Body of pancreas (tissue), 4 donors: ENCODE measurements around the gene OR6M1.

Experiments used
- CTCF ChIP-seq, 7 experiments: fragments of 450-650 bp in 4 of 7; fragments of 200-600 bp in 3 of 7; sonication (generic) in 3 of 7; IDR thresholded peaks; one replicate each; pipeline ENCODE4 v1.5.1; 2016 to 2019; ENCODE audit warnings: antibody characterized with exemption in 7 of 7
- POLR2A ChIP-seq, 3 donors: fragments of 450-650 bp; IDR thresholded peaks; one replicate each; pipeline ENCODE4 v1.6.1; 2016; ENCODE audit warnings: antibody characterized with exemption in 3 of 3, mild to moderate bottlenecking in 2 of 3

- TF ChIP-seq POLR2A (IDR thresholded peaks at IDR 0.05) (no peak), CTCF (IDR thresholded peaks at IDR 0.05) (no peak)
These were observed 40.5 kb downstream of the OR6M1 start for GRCh38 chr11:123765601-123766000.
